NCI-H2171 (cell line): Measurements from ENCODE around the gene ZNF14.
"Not testable (repeated sequence)": the region's sequence is repeated elsewhere in the genome, so short reads cannot be mapped to it uniquely, and the experiment has no call there.

Source experiments
- DNase-seq: peaks from one replicate; lab custom pipeline; 2025; lab: John Stamatoyannopoulos, UW

ZNF14 gene

GRCh38 chr19:19687090-19687489 is 45.8 kb downstream of the ZNF14 start:
- DNase-seq, result no peak

- DNase-seq, result no peak
Observed at GRCh38 chr19:19686580-19686979, 46.3 kb downstream of the ZNF14 start.

DNA sequence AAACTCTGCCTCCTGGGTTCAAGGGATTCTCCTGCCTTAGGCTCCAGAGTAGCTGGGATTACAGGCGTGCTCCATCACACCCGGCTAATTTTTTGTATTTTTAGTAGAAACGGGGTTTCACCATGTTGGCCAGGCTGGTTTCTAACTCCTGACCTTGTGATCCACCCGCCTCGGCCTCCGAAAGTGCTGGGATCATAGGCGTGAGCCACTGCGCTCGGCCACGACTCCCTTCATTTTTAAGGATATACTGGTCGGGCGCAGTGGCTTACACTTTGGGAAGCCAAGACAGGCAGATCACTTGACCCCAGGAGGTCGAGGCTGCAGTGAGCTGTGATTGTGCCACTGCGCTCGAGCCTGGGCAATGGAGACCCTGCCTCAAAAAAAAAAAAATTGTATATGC is 46.8 kb downstream of the ZNF14 start:
- DNase-seq, result not testable (repeated sequence)

- no peak for DNase-seq
Observed at GRCh38 chr19:19679176-19680073, 53.5 kb downstream of the ZNF14 start.

DNA sequence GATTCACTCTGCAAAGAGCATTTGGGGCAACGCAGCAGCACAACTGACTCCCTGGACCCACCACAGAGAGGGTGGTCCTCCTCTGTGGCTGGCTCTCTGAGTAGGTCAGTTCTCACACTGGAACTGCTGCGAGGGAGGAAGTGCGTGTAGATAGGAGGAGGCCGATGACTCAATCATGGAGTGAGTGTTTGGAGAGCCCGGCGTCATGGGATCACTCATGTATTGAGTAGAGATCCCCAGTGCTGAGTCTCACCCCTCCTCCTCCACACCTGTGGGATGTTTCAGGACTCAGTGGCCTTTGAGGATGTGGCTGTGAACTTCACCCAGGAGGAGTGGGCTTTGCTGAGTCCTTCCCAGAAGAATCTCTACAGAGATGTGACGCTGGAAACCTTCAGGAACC is 55.3 kb downstream of the ZNF14 start:
- no peak for DNase-seq

GRCh38 chr19:19674315-19674714 is 58.6 kb downstream of the ZNF14 start:
- no peak for DNase-seq

GRCh38 chr19:19672816-19673215 is 60.1 kb downstream of the ZNF14 start:
- DNase-seq, result no peak

DNA sequence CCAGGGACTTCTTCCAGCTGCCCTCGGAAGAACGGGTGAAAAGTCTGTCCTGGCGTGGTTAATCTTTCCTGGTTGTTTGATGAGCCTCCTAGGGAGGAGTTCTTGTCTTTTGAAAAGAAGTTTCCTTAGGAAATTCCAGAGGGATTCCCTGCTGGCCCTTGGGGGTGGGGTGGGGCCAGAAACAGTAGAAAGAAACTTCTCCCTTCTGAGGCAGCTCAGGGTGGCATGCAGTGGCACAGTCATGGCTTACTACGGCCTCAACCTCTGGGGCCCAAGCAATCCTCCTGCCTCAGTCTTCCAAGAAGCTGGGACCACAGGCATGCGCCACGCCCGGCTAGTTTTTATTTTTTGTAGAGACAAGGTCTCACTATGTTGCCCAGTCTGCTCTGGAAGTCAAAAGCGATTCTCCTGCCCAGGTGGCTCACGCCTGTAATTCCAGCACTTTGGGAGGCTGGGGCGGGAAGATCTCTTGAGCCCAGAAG is 62.8 kb downstream of the ZNF14 start:
- no peak for DNase-seq

- DNase-seq, result peak; percentile 91
Observed at GRCh38 chr19:19668230-19669012, 64.5 kb downstream of the ZNF14 start, which contains the start of gene ZNF101. Gene ZNF101 (plus strand): TSS chr19:19668839. CDS start chr19:19668964, 125 bp downstream.

- DNase-seq, result not testable (repeated sequence)
Observed at GRCh38 chr19:19665420-19665948, 67.4 kb downstream of the ZNF14 start.

DNA sequence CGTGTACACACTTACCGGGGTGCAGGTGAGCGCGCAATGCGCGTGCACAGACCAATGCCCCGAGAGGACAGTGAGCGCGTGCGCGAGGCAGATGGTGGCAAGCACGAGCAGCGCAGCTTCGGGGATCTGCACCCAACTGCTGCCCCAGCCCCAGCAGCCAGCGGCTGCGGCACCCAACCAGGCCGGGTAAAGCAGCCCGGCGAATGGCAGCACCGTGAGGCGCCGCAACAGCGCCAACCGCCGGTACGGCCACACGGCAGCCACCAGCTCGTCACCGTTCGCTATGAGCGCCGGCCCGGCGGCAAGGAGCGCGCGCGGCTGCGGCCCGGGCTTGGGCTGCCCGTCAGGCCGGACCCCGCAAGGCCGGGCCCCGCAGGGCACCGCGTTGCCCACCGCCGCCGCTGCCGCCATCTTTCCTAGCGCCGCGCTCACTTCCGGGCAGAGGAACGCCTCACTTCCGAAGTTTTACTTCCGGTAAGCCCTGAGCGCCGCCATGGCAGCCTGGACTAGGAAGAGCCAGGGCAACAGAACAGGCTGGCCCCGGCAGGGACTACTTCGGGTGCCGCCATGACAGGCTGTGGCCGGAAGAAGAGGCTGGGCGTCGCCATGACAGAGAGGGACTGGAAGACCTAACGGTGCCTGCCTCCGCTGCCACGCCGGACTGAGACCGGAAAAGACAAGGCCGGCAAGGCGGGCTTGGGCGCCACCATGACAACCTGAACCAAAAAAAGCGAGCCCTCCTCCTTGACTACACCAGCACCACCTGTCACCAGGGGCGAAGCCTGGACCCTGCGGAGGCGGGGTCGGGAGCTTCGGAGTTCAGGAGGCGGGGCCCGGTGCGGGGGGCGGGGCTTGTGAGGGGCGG is 69.4 kb downstream of the ZNF14 start, which contains the start of gene ATP13A1:
ATP13A1 (minus strand) TSS at position 421 of the 865 bp plus-strand sequence; CDS start at position 411, 10 bp downstream.
- peak; percentile 99 for DNase-seq

GRCh38 chr19:19662871-19663255 is 70.0 kb downstream of the ZNF14 start:
- no peak for DNase-seq

GRCh38 chr19:19662344-19662743 is 70.6 kb downstream of the ZNF14 start:
- DNase-seq, result no peak

GRCh38 chr19:19661675-19662251 is 71.1 kb downstream of the ZNF14 start:
- no peak for DNase-seq

- no peak for DNase-seq
Observed at GRCh38 chr19:19661141-19661674, 71.7 kb downstream of the ZNF14 start.
